HEK293 (cell line): ENCODE results near the gene TMEM125.

Experiments used
- CTCF ChIA-PET: fragments of 350-600 bp; formaldehyde crosslinking; extraction: SDS; loops from one replicate; lab custom pipeline; 2021; ENCODE audit warnings: antibody characterized with exemption; lab: Yijun Ruan, JAX
- POLR2A ChIA-PET: fragments of 300-600 bp; formaldehyde crosslinking; extraction: SDS; loops from one replicate; lab custom pipeline; 2020; ENCODE audit warnings: antibody characterized with exemption, inconsistent platforms; lab: Yijun Ruan, JAX
- H3K27ac ChIP-seq: fragments of 200-500 bp; sonication (Bioruptor generic); 2 replicates; pipeline ENCODE4 v1.5.1; 2014; ENCODE audit warnings: low read depth, low read length, control low read depth, inconsistent platforms; ENCODE audit errors: extremely low read depth
- H3K36me3 ChIP-seq, 2 experiments: fragments of 200-500 bp in 1 of 2; sonication (Bioruptor generic) in 1 of 2; 1 replicate in 1 of 2; 2 replicates in 1 of 2; pipeline ENCODE4 v1.5.1; 2014 to 2017; ENCODE audit warnings: inconsistent platforms in 2 of 2, low read length in 2 of 2; ENCODE audit not compliant: control insufficient read depth in 2 of 2, insufficient read depth in 1 of 2
- H3K4me1 ChIP-seq: fragments of 200-500 bp; sonication (Bioruptor generic); 2 replicates; pipeline ENCODE4 v1.5.1; 2014; ENCODE audit warnings: mild to moderate bottlenecking, low read length, inconsistent platforms; ENCODE audit not compliant: control insufficient read depth, insufficient read depth
- H3K4me3 ChIP-seq: 2 replicates; pipeline ENCODE4 v1.5.1; 2011; ENCODE audit warnings: low read depth, mild to moderate bottlenecking, control low read depth, low read length, moderate library complexity
- H3K9me3 ChIP-seq: fragments of 200-500 bp; sonication (Bioruptor generic); 2 replicates; pipeline ENCODE4 v1.5.1; 2014; ENCODE audit warnings: low read depth, low read length, inconsistent platforms; ENCODE audit not compliant: control insufficient read depth, insufficient read depth
- GLI4 ChIP-seq: fragments of 450-650 bp; formaldehyde crosslinking; IDR thresholded peaks from 2 replicates; pipeline ENCODE4 v1.5.1; 2016; ENCODE audit warnings: missing biosample characterization, missing genetic modification characterization
- WT1 ChIP-seq: fragments of 450-650 bp; formaldehyde crosslinking; IDR thresholded peaks from 2 replicates; pipeline ENCODE4 v1.5.1; 2016; ENCODE audit warnings: missing biosample characterization, missing genetic modification characterization
- ZBTB7A ChIP-seq: fragments of 450-650 bp; formaldehyde crosslinking; IDR thresholded peaks from 2 replicates; pipeline ENCODE4 v1.5.1; 2016; ENCODE audit warnings: low read depth, missing biosample characterization, missing genetic modification characterization
- ZNF266 ChIP-seq: fragments of 450-650 bp; formaldehyde crosslinking; IDR thresholded peaks from 2 replicates; pipeline ENCODE4 v1.5.1; 2016; ENCODE audit warnings: missing biosample characterization, missing genetic modification characterization, low read depth
- ZNF280D ChIP-seq: fragments of 450-650 bp; formaldehyde crosslinking; IDR thresholded peaks from 2 replicates; pipeline ENCODE4 v1.5.1; 2016; ENCODE audit warnings: missing biosample characterization, missing genetic modification characterization
- ZNF311 ChIP-seq: fragments of 450-650 bp; formaldehyde crosslinking; IDR thresholded peaks from 2 replicates; pipeline ENCODE4 v1.5.1; 2017; ENCODE audit warnings: missing biosample characterization, missing genetic modification characterization, borderline replicate concordance
- ZNF416 ChIP-seq: fragments of 450-650 bp; formaldehyde crosslinking; IDR thresholded peaks from 2 replicates; pipeline ENCODE4 v1.5.1; 2016; ENCODE audit warnings: missing biosample characterization, missing genetic modification characterization
- ZNF548 ChIP-seq: fragments of 450-650 bp; formaldehyde crosslinking; IDR thresholded peaks from 2 replicates; pipeline ENCODE4 v1.5.1; 2016; ENCODE audit warnings: missing biosample characterization, missing genetic modification characterization
- TF ChIP-seq, protein P1 (sequence below): fragments of 450-650 bp; formaldehyde crosslinking; IDR thresholded peaks from 2 replicates; pipeline ENCODE4 v1.5.1; 2017; ENCODE audit warnings: missing biosample characterization, missing genetic modification characterization
- TF ChIP-seq, protein P2 (sequence below): fragments of 450-650 bp; formaldehyde crosslinking; IDR thresholded peaks from 2 replicates; pipeline ENCODE4 v1.5.1; 2016; ENCODE audit warnings: missing biosample characterization, missing genetic modification characterization
- TF ChIP-seq, protein P3 (sequence below): fragments of 450-650 bp; formaldehyde crosslinking; IDR thresholded peaks from 2 replicates; pipeline ENCODE4 v1.5.1; 2016; ENCODE audit warnings: missing biosample characterization, missing genetic modification characterization

Gene TMEM125

DNA sequence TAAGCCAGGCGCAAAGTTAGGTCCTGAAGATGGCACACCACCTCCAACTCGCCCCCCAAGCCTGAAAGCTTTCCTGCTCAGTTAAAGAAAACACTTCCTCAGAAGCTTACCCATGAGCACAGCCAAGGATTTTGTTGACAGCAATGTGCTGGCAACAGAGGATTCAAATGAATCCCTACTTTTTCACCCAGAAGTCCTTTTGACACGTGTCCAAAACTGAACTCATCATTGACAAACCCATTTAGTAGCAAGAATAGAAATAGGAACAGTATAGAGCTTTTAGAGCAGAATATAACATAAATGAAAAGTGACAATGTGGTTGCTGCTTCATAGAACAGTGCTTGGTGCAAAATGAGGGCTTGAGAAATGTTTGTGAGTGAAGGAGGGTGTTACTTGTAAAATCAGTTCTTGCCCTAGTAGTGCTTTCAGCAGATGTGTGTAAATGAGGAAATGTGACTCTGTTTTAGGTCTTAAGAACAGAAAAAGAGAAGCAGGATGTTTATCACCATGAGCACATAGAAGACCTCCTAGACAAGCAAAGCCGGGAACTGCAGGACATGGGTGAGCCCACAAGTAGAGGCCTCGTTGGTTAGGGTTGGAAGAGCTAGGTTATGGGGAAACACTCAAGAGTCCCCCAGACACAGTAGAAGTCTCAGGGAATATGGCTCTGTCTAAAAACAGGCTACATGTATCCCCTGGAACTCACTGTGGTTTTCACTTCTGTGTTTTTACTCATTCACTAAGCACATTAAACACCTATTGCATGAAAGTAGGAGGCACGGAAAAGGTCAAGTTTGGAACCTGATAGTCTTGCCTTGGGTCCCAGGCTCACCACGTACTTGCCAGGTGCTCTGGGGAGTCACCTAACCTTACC, 48.6 kb upstream of the TMEM125 start (continued):
- TF ChIP-seq ZNF548 (tag by site-specific recombination), result no peak
- no peak for TF ChIP-seq ZNF311 (tag by site-specific recombination)
- TF ChIP-seq WT1, result no peak
- TF ChIP-seq ZNF416 (tag by site-specific recombination), result no peak

DNA sequence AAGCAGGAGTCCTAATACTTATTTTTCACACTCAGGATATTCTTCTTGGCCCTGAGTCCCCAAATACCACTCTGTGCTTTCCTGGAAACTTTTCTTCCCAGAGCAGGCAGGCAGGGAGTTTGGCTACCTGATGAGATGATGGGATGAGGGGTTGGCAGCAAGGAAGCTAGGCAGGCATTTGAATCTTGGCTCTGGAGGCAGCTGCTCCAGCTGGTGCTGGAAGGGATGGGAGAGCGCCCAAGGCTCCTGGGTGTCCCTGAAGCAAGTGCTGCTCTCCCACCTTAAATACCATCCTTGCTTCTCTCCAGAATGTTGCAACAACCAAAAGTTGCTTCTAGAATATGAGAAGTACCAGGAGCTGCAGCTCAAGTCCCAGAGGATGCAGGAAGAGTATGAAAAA, 48.0 kb upstream of the TMEM125 start:
- POLR2A ChIA-PET, result no interaction called here
- Histone ChIP-seq H3K4me3 (no peak overlapping the region), H3K27ac (no peak overlapping the region), H3K4me1 (no peaks in the 10 kb centered on the region), H3K36me3 (no peaks in the 10 kb centered on the region), H3K9me3 (no peaks in the 10 kb centered on the region)
- CTCF ChIA-PET, result no interaction called here
- TF ChIP-seq ZBTB7A (tag by site-specific recombination) (no peak), GLI4 (tag by site-specific recombination) (no peak), ZNF266 (tag by site-specific recombination) (no peak)
- TF ChIP-seq, protein P1, sequence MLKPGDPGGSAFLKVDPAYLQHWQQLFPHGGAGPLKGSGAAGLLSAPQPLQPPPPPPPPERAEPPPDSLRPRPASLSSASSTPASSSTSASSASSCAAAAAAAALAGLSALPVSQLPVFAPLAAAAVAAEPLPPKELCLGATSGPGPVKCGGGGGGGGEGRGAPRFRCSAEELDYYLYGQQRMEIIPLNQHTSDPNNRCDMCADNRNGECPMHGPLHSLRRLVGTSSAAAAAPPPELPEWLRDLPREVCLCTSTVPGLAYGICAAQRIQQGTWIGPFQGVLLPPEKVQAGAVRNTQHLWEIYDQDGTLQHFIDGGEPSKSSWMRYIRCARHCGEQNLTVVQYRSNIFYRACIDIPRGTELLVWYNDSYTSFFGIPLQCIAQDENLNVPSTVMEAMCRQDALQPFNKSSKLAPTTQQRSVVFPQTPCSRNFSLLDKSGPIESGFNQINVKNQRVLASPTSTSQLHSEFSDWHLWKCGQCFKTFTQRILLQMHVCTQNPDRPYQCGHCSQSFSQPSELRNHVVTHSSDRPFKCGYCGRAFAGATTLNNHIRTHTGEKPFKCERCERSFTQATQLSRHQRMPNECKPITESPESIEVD (tag by site-specific recombination), result no peak
- TF ChIP-seq, protein P2, sequence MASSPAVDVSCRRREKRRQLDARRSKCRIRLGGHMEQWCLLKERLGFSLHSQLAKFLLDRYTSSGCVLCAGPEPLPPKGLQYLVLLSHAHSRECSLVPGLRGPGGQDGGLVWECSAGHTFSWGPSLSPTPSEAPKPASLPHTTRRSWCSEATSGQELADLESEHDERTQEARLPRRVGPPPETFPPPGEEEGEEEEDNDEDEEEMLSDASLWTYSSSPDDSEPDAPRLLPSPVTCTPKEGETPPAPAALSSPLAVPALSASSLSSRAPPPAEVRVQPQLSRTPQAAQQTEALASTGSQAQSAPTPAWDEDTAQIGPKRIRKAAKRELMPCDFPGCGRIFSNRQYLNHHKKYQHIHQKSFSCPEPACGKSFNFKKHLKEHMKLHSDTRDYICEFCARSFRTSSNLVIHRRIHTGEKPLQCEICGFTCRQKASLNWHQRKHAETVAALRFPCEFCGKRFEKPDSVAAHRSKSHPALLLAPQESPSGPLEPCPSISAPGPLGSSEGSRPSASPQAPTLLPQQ (tag by site-specific recombination), result no peak
- TF ChIP-seq, all 188 proteins: peak for 0

DNA sequence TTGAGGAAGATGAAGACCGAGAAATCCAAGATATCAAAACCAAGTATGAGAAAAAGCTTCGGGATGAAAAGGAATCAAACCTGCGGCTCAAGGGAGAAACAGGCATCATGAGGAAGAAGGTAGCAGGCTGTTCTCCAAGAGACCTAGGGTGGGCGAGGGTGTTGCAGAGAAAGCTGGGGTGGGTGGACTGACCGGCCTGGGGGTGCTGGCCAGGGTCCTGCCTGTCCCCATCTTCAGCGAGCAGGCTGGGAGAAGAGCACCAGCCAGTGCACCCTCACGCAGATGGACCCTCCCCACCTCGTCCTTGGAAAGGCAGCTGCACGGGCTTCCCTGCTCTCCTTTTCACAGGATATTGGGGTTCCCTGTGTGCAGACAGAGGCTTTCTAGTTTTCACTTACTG, 46.9 kb upstream of the TMEM125 start:
- Histone ChIP-seq H3K9me3 (no peaks in the 10 kb centered on the region), H3K4me3 (no peak overlapping the region), H3K36me3 (no peaks in the 10 kb centered on the region), H3K4me1 (no peaks in the 10 kb centered on the region), H3K27ac (no peak overlapping the region)
- TF ChIP-seq ZNF280D (tag by site-specific recombination), result no peak
- TF ChIP-seq, protein P3, sequence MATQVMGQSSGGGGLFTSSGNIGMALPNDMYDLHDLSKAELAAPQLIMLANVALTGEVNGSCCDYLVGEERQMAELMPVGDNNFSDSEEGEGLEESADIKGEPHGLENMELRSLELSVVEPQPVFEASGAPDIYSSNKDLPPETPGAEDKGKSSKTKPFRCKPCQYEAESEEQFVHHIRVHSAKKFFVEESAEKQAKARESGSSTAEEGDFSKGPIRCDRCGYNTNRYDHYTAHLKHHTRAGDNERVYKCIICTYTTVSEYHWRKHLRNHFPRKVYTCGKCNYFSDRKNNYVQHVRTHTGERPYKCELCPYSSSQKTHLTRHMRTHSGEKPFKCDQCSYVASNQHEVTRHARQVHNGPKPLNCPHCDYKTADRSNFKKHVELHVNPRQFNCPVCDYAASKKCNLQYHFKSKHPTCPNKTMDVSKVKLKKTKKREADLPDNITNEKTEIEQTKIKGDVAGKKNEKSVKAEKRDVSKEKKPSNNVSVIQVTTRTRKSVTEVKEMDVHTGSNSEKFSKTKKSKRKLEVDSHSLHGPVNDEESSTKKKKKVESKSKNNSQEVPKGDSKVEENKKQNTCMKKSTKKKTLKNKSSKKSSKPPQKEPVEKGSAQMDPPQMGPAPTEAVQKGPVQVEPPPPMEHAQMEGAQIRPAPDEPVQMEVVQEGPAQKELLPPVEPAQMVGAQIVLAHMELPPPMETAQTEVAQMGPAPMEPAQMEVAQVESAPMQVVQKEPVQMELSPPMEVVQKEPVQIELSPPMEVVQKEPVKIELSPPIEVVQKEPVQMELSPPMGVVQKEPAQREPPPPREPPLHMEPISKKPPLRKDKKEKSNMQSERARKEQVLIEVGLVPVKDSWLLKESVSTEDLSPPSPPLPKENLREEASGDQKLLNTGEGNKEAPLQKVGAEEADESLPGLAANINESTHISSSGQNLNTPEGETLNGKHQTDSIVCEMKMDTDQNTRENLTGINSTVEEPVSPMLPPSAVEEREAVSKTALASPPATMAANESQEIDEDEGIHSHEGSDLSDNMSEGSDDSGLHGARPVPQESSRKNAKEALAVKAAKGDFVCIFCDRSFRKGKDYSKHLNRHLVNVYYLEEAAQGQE, result peak; percentile 80
- CTCF ChIA-PET, result interaction anchor here (0.6 kb wide), 1 partner anchor 152 kb away, joined by 4 read pairs; no protein-coding TSS in a partner anchor
- POLR2A ChIA-PET, result no interaction called here
